HEK293 (cell line): Measurements from ENCODE around the gene CIB4.

Experiments
- ZNF23 ChIP-seq: fragments of 450-650 bp; formaldehyde crosslinking; IDR thresholded peaks from 2 replicates; pipeline ENCODE4 v1.5.1; 2016; ENCODE audit warnings: missing biosample characterization, missing genetic modification characterization, borderline replicate concordance
- ZNF302 ChIP-seq: fragments of 450-650 bp; formaldehyde crosslinking; IDR thresholded peaks from 2 replicates; pipeline ENCODE4 v1.5.1; 2016; ENCODE audit warnings: missing biosample characterization, missing genetic modification characterization, low read depth
- TF ChIP-seq, protein P1 (sequence below): fragments of 450-650 bp; formaldehyde crosslinking; IDR thresholded peaks from 2 replicates; pipeline ENCODE4 v1.5.1; 2016; ENCODE audit warnings: missing biosample characterization, missing genetic modification characterization
- TF ChIP-seq, protein P2 (sequence below): sonication (generic); formaldehyde crosslinking; IDR thresholded peaks from 2 replicates; pipeline ENCODE4 v1.8.1; 2022; ENCODE audit warnings: mild to moderate bottlenecking, moderate library complexity, missing genetic modification reagents

DNA sequence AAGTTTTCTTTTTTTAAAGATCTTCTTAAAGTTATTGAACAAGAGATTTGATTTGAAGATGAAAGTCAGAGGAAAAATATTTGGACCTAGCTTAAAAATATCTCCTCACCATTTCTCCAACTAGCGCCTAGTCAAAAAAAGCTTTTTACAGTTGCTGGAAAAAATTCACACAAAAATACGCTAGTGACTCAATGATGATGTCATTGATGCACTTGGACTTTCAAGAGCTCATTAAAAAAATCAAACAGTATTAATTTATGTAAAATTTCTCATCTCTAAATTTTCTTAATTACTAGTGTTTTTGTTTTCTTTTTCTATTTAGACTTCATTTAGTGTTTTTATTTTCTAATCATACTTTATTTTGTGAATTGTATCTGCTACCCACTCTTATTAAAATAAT lies 41.8 kb downstream of the CIB4 start:
- TF ChIP-seq ZNF302 (tag by site-specific recombination) (no peak), ZNF23 (no peak)
- TF ChIP-seq, protein P1, sequence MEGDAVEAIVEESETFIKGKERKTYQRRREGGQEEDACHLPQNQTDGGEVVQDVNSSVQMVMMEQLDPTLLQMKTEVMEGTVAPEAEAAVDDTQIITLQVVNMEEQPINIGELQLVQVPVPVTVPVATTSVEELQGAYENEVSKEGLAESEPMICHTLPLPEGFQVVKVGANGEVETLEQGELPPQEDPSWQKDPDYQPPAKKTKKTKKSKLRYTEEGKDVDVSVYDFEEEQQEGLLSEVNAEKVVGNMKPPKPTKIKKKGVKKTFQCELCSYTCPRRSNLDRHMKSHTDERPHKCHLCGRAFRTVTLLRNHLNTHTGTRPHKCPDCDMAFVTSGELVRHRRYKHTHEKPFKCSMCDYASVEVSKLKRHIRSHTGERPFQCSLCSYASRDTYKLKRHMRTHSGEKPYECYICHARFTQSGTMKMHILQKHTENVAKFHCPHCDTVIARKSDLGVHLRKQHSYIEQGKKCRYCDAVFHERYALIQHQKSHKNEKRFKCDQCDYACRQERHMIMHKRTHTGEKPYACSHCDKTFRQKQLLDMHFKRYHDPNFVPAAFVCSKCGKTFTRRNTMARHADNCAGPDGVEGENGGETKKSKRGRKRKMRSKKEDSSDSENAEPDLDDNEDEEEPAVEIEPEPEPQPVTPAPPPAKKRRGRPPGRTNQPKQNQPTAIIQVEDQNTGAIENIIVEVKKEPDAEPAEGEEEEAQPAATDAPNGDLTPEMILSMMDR (tag by site-specific recombination) = no peak
- TF ChIP-seq, protein P2, sequence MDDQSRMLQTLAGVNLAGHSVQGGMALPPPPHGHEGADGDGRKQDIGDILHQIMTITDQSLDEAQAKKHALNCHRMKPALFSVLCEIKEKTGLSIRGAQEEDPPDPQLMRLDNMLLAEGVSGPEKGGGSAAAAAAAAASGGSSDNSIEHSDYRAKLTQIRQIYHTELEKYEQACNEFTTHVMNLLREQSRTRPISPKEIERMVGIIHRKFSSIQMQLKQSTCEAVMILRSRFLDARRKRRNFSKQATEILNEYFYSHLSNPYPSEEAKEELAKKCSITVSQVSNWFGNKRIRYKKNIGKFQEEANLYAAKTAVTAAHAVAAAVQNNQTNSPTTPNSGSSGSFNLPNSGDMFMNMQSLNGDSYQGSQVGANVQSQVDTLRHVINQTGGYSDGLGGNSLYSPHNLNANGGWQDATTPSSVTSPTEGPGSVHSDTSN (CRISPR knock-in tag) = no peak
